GM19452 (cell line): ENCODE results near the gene STX12.

Experiments
- ATAC-seq: cut with Tn5 transposase; IDR thresholded peaks from one replicate; pipeline ENCODE4 v1.9.1; 2021; ENCODE audit not compliant: unreplicated experiment

STX12 gene

DNA sequence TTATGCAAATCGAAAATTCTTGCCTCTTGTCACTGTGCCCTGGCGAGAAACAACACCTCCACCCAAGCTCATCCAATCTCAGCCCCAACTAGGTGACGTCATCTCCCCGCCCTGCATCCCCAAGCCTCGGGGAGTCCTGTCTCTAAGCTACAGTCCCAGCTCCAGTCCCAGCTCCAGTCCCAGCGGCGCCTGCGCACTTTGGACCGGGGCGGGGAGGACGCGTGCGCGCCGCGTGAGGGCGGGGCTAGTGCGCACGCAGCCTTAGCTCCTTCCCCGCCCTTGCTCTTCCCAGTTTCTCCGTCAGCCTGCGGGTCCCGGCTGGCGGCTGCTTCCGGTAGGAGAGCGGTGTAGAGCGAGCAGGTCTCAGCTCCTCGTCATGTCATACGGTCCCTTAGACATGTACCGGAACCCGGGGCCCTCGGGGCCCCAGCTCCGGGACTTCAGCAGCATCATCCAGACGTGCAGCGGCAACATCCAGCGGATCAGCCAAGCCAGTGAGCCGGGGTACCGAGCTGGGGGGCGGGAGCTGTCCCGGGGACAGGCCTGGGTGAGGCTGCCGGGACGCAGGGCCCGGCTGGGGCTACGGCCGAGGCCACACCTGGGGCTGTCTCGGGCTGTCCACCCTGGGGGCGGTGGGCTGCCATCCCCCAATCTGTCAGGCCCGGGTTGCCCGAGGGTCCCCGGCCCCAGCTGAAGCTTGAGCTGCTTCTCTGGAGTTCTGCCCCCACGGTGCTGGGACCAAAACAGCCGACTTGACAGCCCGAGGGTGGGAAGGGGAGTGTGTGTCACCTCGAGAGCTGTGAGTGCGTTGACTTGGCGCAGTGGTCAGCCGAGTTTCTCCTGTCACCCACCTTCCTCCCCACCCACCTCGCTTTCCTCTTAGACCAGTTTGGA lies at the start of gene STX12:
TSS of gene STX12 (plus strand) at position 288 of the 894 bp plus-strand sequence. CDS start at position 377, 89 bp downstream.
- ATAC-seq, result peak; percentile 87

DNA sequence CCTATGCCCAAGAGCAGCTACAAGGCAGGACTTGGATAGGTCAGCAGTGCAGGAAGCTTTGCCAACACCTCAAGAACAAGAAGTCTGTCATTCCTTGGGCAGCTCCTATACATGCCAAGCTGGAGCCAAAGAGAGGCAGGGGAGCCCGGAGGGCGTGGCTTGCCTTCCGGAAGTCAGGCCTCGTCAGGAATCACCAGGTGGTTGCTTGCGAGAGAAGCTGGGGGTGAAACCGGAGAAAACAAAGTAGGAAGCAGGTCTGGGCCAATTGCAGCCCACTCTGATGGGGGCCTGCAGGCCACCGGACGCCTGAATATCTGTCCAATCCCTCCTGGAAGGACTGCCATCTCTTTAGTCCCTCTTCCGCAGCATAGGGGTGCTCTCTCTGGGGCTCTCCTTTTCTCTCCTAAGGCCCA lies 48.1 kb upstream of the STX12 start:
- no peak for ATAC-seq

GRCh38 chr1:27725374-27726172 lies 47.4 kb upstream of the STX12 start, which contains the start of gene FAM76A:
TSS of gene FAM76A (plus strand) at chr1:27725961. CDS start at chr1:27726081, 120 bp downstream.
- ATAC-seq, result peak; percentile 93

DNA sequence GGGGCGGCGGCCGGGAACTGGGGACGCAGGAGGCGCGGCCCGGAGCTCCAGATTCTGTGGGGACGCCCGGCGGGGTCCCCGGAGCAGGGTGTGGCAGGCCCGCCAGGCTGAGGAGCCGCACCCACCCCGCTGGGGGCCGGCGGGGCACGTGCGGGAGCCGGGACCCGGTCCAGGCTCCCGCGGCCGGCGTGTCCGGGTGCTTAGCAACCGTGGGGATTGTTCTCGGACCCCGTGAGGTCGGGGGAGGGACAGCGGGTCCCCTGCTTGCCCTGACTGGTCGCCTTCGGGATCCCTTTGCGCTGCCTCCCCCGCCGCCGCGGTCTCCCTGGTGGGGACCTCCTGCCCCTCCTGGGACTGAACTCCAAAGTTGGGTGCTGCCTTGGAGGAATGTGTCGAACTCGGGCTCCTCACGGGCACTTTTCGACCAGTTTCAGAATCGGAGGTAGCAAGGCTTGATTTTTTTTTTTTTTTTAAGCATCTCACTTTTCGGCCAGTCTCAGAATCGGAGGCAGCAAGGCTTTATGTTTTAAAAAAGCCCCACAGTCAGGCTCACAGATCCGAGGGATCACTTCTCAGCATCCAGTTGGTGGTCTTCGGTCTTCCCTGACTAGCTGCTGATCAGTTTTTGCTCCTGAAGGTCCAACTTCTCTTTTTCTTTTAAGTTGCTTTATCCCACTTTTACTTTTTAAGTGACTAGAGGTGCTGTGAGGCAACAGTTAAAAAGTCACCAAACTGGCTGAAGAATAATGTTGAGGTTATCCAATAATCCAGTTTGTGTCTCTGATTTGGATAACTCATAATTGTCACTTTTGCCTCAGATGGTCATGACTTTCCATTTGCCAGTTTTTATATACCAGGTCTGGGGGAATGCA lies 46.6 kb upstream of the STX12 start:
- ATAC-seq, result peak; percentile 27

- no peak for ATAC-seq
Observed at GRCh38 chr1:27727126-27727525, 45.9 kb upstream of the STX12 start.

DNA sequence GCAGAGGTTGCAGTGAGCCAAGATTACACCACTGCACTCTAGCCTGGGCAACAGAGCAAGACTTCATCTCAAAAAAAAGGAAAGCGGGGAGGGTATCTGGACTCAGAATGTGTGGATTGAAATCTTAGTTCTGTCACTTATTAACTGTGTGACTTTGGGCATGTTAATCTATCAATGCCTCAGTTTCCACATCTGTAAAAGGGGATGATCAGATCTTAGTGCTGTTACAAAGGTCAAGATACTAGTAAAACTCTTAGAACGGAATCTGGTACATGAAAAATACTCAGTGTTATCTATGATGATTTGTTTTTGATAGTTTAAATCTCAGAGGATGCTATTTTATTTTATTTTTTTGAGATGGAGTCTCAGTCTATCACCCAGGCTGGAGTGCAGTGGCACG lies 36.8 kb upstream of the STX12 start:
- no peak for ATAC-seq

DNA sequence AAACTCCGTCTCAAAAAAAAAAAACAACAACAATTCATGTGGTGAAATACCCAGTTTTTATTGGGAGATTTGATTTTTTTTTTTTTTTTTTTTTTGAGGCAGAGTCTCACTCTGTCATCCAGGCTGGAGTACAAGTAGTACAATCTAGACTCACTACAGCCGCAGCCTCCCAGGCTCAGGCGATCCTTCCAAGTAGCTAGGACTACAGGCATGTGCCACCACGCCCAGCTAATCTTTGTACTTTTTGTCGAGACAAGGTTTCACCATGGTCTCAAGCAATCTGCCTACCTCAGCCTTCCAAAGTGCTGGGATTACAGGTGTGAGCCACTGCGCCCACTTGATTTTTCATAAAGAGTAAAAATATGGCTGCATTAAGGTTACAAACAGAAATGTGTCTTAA lies 31.9 kb upstream of the STX12 start:
- no peak for ATAC-seq

GRCh38 chr1:27744556-27744955 lies 28.5 kb upstream of the STX12 start:
- ATAC-seq, result no peak

- no peak for ATAC-seq
Observed at GRCh38 chr1:27745466-27745865, 27.6 kb upstream of the STX12 start.

DNA sequence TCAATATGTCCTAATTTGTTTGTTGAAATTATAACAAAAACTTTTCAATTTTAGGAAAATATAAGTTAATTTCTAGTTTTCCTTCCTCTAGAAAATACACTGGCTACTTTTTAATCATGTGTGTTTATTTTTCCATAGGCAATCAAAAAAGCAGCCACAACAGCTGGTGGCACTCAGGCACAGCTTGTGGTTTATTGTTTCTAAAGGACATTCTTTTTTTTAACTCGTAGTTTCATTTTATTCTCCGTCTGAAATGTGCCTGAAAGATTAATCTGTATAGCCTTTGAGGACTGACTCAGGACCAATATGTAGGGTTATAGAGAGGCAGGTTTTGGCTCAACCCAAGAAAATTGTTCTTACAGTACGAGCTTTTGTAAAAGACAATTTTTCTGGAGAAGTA lies 20.7 kb upstream of the STX12 start:
- no peak for ATAC-seq

DNA sequence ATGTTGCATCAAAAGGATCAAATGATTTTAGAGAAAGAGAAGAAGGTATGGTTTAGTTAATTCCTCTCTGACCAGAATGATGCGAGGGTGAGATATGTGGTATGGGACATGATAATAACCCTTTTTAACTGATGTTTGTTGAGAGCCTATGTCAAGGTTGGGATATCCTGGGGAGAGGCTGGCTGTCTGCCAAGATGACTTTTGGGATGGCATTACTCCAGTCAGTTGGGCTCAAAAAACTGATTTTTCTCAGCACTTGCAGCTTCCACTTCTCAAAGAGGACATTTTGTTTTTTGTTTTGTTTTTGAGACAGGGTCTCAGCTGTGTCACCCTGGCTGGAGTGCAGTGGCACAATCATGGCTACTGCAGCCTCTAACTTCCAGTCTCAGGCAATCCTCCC lies 17.7 kb upstream of the STX12 start:
- no peak for ATAC-seq

DNA sequence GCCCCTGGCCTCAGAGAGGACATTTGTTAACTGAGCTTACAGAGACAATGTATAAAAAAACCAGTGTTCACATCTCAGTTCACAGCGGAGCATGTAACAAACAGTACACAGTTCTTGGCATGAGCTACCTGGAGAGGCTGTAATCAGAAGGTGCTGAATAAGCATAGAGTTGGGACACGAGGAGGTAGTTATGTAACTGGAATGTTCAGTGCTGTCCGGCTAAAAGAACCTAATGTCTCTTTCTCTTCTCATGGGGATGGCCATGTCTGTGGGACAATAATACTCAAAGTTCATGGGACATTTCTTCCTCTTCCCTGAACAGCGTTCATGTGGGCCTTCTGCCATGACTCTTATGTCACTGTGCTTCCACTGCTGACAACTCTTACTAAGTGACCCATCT lies 17.2 kb upstream of the STX12 start:
- no peak for ATAC-seq

DNA sequence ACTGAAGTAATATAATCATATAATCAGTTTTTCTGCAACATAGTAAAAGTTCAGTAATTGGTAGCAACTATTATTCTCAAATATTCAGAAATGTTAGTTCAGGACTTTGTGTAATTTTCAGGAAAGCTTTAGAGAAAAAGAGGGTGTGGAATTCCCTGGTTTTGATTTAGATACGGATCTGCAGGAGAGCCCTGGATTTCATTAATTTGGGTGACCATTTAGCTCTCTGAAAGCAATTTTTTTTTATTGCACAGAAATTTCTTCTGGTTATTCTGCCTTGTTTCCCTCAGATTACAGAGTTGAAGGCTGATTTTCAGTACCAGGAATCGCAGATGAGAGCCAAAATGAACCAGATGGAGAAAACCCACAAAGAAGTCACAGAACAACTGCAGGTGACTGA lies 13.8 kb upstream of the STX12 start:
- no peak for ATAC-seq

DNA sequence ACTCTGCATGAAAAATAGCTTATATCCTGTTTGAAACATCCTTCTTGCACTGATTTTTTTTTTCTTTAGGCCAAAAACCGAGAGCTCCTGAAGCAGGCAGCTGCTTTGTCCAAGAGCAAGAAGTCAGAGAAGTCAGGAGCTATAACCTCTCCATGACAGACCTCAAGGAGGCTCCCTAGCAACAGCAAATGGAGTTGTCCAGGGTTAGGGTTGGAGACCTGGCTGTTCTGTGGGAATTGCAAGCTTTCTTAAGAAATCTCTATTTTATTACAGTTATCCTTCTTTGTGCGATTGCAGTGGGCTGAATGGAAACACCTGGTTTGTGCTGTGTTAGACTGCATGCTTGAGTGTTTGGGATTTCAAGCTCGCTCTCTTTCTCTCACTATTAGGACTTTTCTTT lies 12.6 kb upstream of the STX12 start:
- no peak for ATAC-seq

DNA sequence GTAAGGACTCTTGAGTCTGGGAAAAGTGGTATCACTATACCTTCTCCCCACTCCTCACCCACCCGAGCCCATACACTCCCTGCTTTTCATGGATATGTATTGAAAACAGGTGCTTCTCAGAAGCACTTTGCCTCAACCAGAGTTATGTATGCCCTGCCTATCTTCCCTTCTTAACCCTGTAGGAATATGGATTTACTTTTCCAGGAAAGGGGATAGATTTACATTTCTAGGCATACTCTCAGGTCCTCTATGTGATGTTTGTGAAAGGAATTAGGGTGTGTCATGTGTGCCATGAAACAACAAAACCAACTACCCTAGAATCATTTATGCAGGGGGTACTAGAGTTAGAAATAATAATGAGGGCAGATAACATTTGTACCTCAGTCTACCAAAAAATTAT lies 11.0 kb upstream of the STX12 start:
- no peak for ATAC-seq

DNA sequence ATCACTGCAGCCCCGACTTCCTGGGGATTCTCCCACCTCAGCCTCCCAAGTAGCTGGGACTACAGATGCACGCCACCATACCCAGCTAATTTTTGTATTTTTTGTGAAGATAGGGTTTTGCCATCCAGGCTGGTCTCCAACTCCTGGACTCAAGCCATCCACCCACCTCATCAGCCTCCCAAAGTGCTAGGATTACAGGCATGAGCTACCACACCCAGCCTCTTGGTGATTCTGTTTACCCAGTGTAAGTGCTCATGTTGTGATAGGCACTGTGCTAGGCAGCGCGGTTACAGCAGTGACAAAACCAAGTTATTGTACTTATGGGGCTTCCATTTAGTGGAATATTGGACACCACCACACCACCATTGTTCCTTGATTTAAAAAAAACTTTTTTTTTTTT lies 9.7 kb upstream of the STX12 start:
- ATAC-seq, result no peak

- no peak for ATAC-seq
Observed at GRCh38 chr1:27770293-27770830, 2.7 kb upstream of the STX12 start.

GRCh38 chr1:27772036-27772931 lies 735 bp upstream of the STX12 start:
- no peak for ATAC-seq

- ATAC-seq, result peak; percentile 10
Observed at GRCh38 chr1:27773826-27774445, 917 bp downstream of the STX12 start.
